ENCODE results near the gene PLAAT4. TPM values are rescaled to one million over a fixed set of nuclear protein-coding genes. Genes with fewer than 3 reads are reported as not detected.
"Not testable (repeated sequence)": the region's sequence is repeated elsewhere in the genome, so short reads cannot be mapped to it uniquely, and the experiment has no call there.

The PLAAT4 gene
- total RNA-seq, 2 experiments from 2014 or later, result 80.4 to 82.4 TPM

- POLR2A ChIA-PET, result interaction anchor here (1.3 kb wide), 1 partner anchor 15 kb away, joined by 3 read pairs; no protein-coding TSS in a partner anchor
- Mint-ChIP-seq H3K4me1 (ENCODE audit: low read depth) (peaks cover 61% of the 10 kb centered on the region), H3K27ac (peak overlapping the region; percentile 74)
These were observed 7.2 kb upstream of the PLAAT4 start for GRCh38 chr11:63529373-63529772.

GRCh38 chr11:63530021-63530420 lies 6.6 kb upstream of the PLAAT4 start:
- Histone ChIP-seq H3K36me3 (ENCODE audit: insufficient read depth, low read length) (no peaks in the 10 kb centered on the region), H3K4me3 (ENCODE audit: low read length) (no peak overlapping the region), H3K9me3 (ENCODE audit: control insufficient read depth in 1 of 2, insufficient read depth in 1 of 2, low read length in 2 of 2) (no peaks in the 10 kb centered on the region), H3K4me1 (ENCODE audit: insufficient read depth, low read length) (peaks cover 49% of the 10 kb centered on the region), H3K27ac (ENCODE audit: low read depth in 1 of 2, low read length in 2 of 2) (no peak overlapping the region), H3K27me3 (ENCODE audit: control insufficient read depth in 1 of 2, insufficient read depth in 2 of 2, low read length in 2 of 2) (no peaks in the 10 kb centered on the region)
- no peak for DNase-seq
- Mint-ChIP-seq H3K9me3 (no peaks in the 10 kb centered on the region), H3K36me3 (ENCODE audit: low read depth) (no peaks in the 10 kb centered on the region), H3K4me1 (ENCODE audit: low read depth) (peaks cover 68% of the 10 kb centered on the region), H3K4me3 (no peak overlapping the region), H3K27me3 (no peaks in the 10 kb centered on the region), H3K27ac (peak overlapping the region; percentile 74)
- TF ChIP-seq CTCF (IDR thresholded peaks at IDR 0.05), result no peak
- intact Hi-C loops (cut with DNase I, micrococcal nuclease), result loop anchor here in 1 of 2 experiments (2.0 to 10.0 kb wide), 2 partner anchors 105 to 141 kb away; partner anchors contain the start of gene ATL3
- CTCF ChIA-PET, result no interaction called here
- no peak for ATAC-seq (ENCODE audit: poor library complexity)
- POLR2A ChIA-PET, result interaction anchor here (1.3 kb wide), 1 partner anchor 15 kb away, joined by 3 read pairs; no protein-coding TSS in a partner anchor

More at GRCh38 chr11:63529373-63529772, 7.2 kb upstream of the PLAAT4 start:
- ATAC-seq (ENCODE audit: poor library complexity); H3K36me3 Mint-ChIP-seq (ENCODE audit: low read depth); H3K9me3 ChIP-seq (ENCODE audit: control insufficient read depth in 1 of 2, insufficient read depth in 1 of 2, low read length in 2 of 2); H3K4me3 ChIP-seq (ENCODE audit: low read length); H3K4me3 Mint-ChIP-seq; H3K9me3 Mint-ChIP-seq; intact Hi-C loops (cut with DNase I, micrococcal nuclease); CTCF ChIA-PET; H3K27me3 Mint-ChIP-seq; H3K36me3 ChIP-seq (ENCODE audit: insufficient read depth, low read length); H3K27ac ChIP-seq (ENCODE audit: low read depth in 1 of 2, low read length in 2 of 2); DNase-seq; H3K27me3 ChIP-seq (ENCODE audit: control insufficient read depth in 1 of 2, insufficient read depth in 2 of 2, low read length in 2 of 2): not testable (repeated sequence)
- peaks cover 43% of the 10 kb centered on the region for H3K4me1 ChIP-seq (ENCODE audit: insufficient read depth, low read length)

- H3K9me3 Mint-ChIP-seq; H3K27me3 ChIP-seq (ENCODE audit: control insufficient read depth in 1 of 2, insufficient read depth in 2 of 2, low read length in 2 of 2); H3K27me3 Mint-ChIP-seq; CTCF ChIA-PET; H3K36me3 Mint-ChIP-seq (ENCODE audit: low read depth); H3K36me3 ChIP-seq (ENCODE audit: insufficient read depth, low read length); H3K9me3 ChIP-seq (ENCODE audit: control insufficient read depth in 1 of 2, insufficient read depth in 1 of 2, low read length in 2 of 2): not testable (repeated sequence)
- H3K27ac ChIP-seq (ENCODE audit: low read depth in 1 of 2, low read length in 2 of 2), result peak overlapping the region; percentile 30 to 59
- H3K4me1 ChIP-seq (ENCODE audit: insufficient read depth, low read length), result peaks cover 62% of the 10 kb centered on the region
- H3K4me3 ChIP-seq (ENCODE audit: low read length), result peak overlapping the region; percentile 15
- intact Hi-C loops (cut with DNase I, micrococcal nuclease), result loop anchor here in 1 of 2 experiments (1.0 to 10.0 kb wide), 3 partner anchors 36 to 140 kb away; partner anchors contain the start of gene ATL3
- Mint-ChIP-seq H3K4me1 (ENCODE audit: low read depth) (peaks cover 80% of the 10 kb centered on the region), H3K4me3 (peak overlapping the region; percentile 79), H3K27ac (peak overlapping the region; percentile 98)
- DNase-seq (peak in 13 of 14 experiments; percentile 31 to 95 (median 61)), ATAC-seq (ENCODE audit: poor library complexity) (peak; percentile 98)
- POLR2A ChIA-PET, result interaction anchor here (0.7 to 3.8 kb wide), 11 partner anchors 10 to 82 kb away, joined by 3 to 44 read pairs (median 4); partner anchors contain the start of gene PLAAT2
These were observed 5.4 kb upstream of the PLAAT4 start for GRCh38 chr11:63531074-63531792.

- ChIA-PET CTCF (no interaction called here), POLR2A (interaction anchor here (0.7 to 3.8 kb wide), 12 partner anchors 11 to 1653 kb away, joined by 3 to 44 read pairs (median 4); partner anchors contain the start of gene PLAAT2)
- H3K4me3 Mint-ChIP-seq, result peak overlapping the region; percentile 54
- H3K27ac ChIP-seq (ENCODE audit: low read depth in 1 of 2, low read length in 2 of 2), result peak overlapping the region; percentile 30 to 59
- no peaks in the 10 kb centered on the region for H3K27me3 ChIP-seq (ENCODE audit: control insufficient read depth in 1 of 2, insufficient read depth in 2 of 2, low read length in 2 of 2)
- H3K36me3 ChIP-seq (ENCODE audit: insufficient read depth, low read length), result no peaks in the 10 kb centered on the region
- H3K4me3 ChIP-seq (ENCODE audit: low read length), result no peak overlapping the region
- peaks cover 7% of the 10 kb centered on the region for H3K36me3 Mint-ChIP-seq (ENCODE audit: low read depth)
- ATAC-seq (ENCODE audit: poor library complexity) (peak; percentile 28), DNase-seq (no peak)
- H3K27me3 Mint-ChIP-seq, result no peaks in the 10 kb centered on the region
- no peak for TF ChIP-seq CTCF (IDR thresholded peaks at IDR 0.05)
- no peaks in the 10 kb centered on the region for H3K9me3 ChIP-seq (ENCODE audit: control insufficient read depth in 1 of 2, insufficient read depth in 1 of 2, low read length in 2 of 2)
- H3K9me3 Mint-ChIP-seq, result no peaks in the 10 kb centered on the region
- intact Hi-C loops (cut with DNase I, micrococcal nuclease), result loop anchor here (2.0 to 10.0 kb wide), 2 partner anchors 21 to 103 kb away; no protein-coding TSS in a partner anchor
- peaks cover 65% of the 10 kb centered on the region for H3K4me1 ChIP-seq (ENCODE audit: insufficient read depth, low read length)
- peaks cover 89% of the 10 kb centered on the region for H3K4me1 Mint-ChIP-seq (ENCODE audit: low read depth)
- H3K27ac Mint-ChIP-seq, result peak overlapping the region; percentile 98
These were observed 4.5 kb upstream of the PLAAT4 start for GRCh38 chr11:63532117-63532516.
